ENCODE data around the gene KRT74. TPM values are rescaled to one million over a fixed set of nuclear protein-coding genes. Genes with fewer than 3 reads are reported as not detected.

The KRT74 gene
- total RNA-seq (2014; rRNA removed; shearing (Covaris generic)), result not detected in 2 replicates

DNA sequence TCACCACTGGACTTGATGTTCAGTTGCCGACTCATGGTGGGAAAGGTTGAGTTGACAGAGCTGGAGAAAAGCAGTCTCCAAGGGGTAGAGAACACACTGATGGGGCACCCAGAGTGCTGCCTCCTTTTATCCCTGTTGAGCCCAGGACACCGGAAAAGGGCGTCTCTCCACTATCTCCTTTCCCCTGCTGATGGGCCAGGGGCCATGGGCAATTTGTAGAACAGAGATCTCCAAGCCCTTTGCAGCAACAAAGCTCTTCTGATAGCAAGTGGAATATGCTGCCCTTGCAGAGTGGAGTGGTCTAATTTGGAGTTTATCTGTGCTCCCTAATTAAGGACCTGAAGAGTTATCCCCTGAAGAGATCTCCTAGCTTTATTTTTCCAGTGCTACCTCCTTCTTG is at the start of gene KRT74:
TSS of gene KRT74 (minus strand) at position 101 of the 400 bp plus-strand sequence. CDS start at position 35, 66 bp downstream.
- no peak for DNase-seq (ENCODE audit: low spot score)

DNA sequence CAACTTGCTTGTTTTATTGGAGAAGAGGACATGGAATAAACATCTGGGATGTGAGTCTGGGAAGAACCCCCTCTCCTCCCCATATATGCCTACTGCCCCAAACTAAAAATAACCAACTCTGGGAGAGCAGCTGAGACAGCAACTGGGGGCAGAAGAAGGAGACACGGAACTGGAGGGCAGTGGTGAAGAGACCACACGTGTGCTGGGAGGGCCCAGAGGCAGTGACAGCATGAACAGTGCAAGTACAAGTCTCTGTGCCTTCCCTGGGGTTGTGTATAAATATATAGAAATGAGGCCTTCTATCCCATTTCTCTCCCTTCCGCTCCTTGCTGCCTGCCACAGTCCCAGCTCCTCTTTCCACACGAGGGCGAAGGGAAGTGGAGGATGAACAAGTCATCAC is 48.7 kb upstream of the KRT74 start:
- no peak for DNase-seq (ENCODE audit: low spot score)

DNA sequence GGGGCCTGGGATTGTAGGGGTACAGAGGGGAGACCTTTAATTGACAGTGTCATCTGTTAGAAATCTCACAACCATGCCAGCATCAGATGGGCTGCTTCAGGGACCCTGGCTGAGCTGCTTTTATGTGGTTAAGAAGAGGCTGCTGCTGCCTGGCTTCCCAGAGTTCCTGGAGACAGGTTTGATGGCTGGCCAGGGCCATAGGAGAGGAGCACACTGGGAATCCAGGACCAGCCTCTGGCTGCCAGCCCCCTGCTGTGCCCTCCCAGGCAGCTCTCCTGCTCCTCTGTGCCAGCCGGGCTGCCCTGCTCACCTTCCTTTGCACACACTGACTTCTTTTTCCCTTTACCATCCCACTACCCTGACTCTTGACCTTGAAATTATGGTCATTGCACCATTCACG is 45.2 kb upstream of the KRT74 start:
- no peak for DNase-seq (ENCODE audit: low spot score)

DNA sequence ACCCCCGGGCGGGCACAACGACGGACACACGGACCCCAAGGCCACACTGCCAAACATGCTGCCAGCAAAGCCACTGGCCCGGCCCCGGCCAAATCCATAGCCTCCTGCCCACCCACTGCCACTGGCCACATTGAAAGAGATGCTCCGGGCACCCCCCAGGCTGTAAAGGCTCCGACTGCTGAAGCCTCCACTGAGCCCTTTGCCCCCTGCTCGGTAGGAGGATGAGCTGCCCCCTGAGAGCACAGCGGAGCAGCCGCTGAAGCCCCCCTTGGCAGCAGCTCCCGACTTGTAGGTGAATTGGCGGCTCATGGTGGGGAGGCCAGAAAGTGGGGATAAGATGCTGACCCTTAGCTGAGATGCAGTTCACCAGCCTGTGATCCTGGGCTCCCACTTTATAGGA is 44.6 kb upstream of the KRT74 start, which contains the start of gene KRT73:
TSS of gene KRT73 (minus strand) at position 344 of the 400 bp plus-strand sequence. CDS start at position 309, 35 bp downstream.
- DNase-seq (ENCODE audit: low spot score), result no peak

DNA sequence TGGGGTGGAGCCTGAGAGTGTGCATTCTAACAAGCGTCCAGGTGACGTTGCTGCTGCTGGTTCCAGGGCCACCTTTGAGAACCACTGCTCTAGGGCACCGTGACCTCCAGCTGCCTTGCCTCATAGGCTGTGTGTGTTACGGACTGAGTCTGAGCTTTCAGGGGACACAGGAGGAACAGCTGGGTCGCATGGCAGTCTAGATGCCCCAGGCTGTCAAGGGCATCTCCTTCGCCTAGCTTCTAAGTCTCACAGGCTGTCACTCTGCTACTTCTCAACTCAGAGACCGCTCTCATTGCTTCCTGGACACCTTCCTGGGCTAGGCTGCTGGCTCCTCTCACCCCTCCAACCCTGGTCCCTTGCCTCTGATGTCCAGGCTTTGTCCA is 43.8 kb upstream of the KRT74 start:
- DNase-seq (ENCODE audit: low spot score), result no peak

DNA sequence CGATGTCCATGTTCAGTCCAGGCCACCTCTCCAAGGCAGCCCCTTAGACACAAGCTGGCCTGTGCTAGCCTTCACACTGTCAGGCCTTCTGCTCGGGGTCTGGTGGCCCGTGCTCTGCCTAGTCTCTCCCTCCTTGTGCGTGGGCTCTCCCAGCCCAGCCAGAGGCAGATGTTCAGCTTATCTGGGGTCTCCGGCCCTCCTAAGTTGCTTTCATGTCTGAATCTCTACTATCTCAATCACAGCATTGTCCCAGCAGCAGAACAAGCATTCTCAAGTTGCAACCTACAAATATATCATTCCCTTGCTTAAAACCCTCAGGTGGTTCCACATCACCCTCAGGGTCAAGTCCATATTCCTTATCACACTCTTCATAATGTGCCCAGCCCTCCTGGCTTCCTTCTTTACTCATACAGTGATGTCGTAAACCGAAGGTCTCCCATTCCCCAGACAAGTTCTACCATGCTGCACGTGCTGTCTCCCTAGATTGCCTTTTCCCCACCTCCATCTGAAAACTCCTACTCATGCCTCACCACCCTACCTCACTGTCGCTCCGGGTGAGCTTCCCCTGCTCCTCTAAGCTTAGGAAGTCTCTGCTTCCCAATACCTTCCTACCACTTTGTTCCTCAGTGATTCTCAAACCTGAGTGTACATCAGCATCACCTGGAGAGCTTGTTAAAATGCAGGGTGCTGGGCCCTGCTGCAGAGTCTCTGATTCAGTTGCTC is 43.2 kb upstream of the KRT74 start:
- no peak for DNase-seq (ENCODE audit: low spot score)

DNA sequence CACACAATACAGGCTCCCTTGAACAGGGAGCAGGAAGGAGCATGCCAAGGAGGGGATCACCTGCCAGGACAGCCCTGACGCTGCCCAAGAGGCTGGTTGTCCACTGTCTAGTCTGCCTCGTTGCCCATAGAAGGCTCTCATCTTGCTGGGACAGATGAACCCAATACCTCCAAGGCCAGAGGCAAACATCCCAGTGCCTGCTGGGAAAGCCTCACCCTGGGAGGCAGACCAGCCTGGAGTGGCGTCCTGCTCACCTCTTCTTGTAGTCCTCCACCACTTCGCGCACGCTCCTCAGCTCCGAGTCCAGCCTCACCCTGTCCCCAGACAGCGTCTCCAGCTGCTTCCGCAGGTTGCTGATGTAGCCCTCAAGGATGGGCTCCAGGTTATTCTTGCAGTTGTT is 42.3 kb upstream of the KRT74 start:
- DNase-seq (ENCODE audit: low spot score), result no peak

DNA sequence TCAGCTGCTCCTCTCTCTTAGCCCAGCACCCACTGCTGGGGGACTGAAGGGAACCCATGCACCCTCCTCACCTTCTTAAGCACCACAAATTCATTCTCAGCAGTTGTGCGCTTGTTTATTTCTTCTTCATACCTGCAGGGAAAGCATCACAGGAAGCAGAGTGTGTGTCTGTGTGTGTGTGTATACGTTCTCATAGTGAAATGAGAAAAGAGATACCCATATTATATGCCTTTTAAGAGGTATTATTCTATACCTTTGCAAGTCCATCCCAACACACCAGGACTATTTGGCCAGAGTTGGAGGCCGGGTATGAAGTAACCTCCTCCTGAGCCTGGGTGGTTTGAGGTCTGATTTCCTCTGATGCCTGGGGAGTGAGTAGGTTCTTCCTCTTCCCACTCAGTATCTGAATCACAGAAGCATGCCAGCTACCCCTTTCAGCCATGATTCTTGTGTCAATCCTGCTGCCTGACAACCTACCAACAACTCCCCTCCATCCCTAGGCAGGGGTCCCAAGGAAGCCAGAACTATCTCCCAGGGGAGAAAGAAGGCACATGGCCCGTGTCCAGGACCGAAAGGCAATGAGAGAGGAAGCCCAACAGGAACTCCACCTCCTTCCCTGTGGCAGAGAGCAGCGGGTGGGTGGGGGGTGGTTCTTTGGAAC is 41.7 kb upstream of the KRT74 start:
- DNase-seq (ENCODE audit: low spot score), result no peak

DNA sequence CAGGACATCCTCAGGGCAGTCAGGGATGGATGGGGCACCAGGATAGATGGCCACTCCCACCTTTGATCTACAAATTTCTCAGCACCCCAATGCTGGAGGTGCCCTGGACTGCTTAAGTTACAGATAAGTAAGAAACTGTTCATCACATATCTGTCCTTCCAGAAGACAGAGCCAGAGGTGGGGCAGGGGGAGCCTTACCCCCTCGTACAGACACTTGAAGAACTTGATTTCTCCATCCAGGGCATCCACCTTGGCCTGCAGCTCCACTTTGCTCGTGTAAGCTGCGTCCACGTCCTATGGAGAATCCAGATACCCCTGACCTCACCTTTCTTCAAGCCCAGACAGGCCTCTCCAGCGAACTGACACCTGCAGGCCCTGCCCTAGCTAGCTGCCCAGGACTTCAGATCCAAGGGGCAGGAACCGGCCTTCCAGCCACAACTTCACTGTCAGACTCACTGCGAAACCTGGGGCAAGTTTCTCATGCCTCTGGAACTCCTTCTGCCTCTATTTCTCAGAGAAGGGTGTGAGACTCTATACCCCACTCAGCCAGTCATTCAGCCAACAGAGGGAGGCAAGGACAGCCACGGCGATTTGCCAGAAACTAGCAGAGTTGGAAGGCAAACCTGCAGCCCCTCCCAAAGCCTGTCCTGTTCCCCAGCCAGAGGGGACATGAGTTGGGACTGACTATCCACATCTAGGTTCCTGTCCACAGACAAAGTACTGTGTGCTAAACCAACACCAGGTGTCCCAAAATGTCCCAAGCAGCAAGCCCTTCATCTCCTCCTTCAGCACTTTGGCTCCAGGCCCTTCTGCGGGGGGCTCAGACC is 41.0 kb upstream of the KRT74 start:
- DNase-seq (ENCODE audit: low spot score), result no peak

DNA sequence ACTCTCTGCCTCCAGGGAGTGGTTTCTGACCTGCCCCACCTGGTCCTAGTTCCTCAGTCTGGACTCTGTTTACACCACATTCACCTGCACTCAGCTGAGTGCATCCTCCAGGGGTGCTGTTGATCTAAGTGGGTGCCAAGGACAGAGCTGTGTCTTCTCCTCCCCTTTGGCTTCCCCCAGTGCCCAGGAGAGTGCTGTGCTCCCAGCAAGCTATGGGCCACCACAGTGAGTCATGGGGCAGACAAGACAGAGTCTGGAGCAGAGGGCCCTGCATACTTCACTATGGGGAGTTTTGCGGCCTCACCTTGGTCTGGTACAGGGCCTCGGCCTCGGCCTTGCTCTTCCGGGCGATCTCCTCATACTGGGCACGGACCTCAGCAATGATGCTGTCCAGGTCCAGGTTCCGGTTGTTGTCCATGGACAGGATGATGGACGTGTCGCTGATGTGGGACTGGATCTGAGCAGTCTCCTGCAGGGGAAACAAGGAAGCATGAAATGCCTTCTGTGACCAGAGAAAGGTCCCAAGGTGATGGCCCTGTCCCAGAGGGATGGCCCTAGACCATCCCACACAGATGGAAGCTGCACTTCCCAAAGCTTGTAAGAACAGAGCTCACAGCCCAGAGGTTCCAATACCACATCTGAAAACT is 39.9 kb upstream of the KRT74 start:
- no peak for DNase-seq (ENCODE audit: low spot score)

DNA sequence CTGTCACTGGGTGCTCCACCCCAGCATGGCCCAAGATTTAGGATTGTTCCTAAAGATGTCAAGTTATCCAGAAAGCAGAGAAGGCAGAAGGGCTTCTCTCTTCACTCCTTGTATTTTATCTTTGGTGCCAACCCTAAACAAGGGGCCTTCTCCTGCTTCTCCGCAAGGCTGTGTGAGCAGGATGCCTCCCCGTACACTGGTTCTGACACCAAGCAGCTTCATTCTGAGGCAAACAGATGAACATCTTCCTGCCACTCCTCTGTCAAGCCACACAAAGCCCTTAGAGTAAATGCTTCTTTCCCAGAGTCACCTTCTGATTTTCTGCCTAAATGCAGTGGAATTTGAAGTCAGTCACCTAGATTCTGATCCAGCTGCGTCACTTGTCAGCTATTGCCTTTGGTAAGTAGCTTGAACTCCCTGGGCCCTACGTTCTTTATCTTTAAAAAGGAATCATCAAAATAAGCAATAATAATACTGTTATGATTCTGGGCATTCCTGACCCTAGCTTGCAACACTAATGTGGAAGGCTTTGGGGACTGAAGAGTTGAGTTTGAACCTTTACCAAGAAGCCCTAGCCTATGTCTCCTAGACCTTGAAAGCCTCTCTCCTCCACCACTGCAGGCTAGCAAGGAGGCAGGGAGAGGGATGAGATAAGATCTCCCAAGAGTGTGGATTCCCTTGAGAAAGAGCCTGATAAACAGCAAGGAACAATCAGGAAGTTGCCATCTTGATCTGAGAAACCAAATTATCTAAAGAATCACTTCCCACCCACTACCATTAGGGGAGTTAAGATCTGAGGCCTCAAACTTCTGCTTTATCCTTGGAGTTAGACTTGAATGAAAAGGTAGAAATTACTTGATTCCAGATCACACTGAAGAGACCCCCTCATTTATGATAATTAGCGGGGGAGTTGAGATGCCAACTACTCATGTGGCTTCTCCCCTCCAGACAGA is 39.1 kb upstream of the KRT74 start:
- no peak for DNase-seq (ENCODE audit: low spot score)

DNA sequence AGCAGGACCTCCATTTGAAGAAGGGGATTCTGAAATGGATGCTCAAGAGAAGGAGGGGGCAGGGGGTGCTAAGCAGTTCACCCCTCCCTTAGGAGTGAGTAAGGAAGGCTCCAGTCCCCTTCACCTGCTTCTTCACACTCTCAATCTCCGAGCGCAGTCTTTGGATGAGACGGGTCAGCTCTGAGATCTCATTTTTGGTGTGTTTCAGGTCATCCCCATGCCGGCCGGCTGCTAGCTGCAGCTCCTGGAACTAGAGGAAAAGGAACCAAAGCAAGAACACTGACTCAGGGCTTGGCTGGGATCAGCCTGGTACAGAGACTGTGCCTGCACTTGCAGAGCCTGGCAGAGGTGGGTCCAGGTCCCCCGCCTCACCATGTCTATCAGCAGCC is 37.4 kb upstream of the KRT74 start:
- DNase-seq (ENCODE audit: low spot score), result no peak

DNA sequence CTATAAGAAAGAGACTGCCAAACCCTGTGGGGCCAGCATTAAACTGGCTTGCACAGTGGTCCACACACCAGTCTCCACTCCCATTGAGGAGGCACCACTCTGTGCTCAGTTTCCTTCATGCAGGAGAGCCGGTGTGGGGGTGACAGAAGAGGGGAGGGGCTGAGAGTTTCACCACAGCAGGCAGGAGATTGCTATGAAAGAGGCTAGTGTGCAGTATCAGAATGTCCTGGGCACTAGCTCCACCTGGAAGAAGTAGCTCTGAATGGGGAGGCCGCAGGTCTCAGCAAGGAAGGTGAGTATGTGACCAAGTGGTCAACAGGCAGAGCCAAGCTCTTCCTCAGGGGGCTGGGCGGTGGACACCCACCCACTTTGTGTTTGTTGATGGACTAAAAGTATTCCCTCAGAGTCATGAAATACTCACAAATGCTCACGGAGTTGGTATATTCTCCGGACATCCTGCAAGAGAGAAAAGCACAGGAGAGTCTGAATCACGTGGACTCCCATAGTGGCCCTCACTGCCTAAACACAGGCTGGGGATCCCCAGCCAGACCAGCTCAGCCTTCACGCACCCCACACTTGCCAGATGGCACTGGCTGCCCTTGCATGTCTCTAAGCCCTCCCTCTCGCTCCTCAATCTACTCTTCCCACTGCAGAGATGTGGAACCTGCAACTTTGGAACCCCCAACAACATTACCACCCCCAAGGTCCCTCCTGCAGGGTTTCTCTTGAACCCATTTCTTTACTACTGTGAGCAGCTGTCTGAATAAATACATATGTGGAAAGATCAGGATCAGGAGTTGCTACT is 35.4 kb upstream of the KRT74 start:
- no peak for DNase-seq (ENCODE audit: low spot score)

DNA sequence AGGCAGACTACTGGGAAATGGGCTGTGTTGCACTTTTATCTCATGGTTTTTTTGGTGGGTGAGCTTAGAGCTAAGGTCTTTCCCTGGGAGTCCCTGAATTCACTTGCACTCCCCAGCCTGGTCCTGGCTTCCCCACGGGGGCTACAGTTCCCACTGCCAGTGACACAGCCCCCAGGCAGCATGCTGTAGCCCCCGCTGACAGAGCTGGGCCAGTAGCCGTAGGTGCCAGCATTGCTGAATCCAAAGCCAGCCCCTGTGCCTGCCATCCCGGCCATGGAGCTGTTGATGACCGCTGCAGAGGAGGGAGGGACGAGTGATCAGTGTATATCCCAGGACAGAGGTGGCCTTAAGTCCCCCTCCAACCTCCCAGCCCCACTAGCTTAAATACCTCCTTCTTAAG is 34.5 kb upstream of the KRT74 start:
- no peak for DNase-seq (ENCODE audit: low spot score)

DNA sequence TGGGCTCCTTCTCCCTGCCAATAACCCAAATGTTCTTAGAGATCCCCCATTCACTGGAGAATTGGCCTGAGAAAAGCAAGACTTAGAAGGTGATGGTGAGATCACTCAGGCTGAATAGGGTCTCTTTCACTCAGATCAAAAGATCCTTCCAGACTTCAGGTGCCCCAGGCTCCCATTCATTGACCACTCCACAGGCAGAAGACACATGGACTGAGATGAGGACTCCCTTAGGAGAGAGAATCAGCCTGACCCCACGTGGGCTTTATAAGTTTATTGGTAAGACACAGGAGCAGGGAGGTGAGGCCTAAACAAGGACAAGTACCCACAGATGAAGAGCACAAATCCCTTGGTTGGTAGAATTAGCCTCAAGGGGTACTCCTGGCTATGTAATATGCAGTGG is 33.7 kb upstream of the KRT74 start:
- DNase-seq (ENCODE audit: low spot score), result no peak

DNA sequence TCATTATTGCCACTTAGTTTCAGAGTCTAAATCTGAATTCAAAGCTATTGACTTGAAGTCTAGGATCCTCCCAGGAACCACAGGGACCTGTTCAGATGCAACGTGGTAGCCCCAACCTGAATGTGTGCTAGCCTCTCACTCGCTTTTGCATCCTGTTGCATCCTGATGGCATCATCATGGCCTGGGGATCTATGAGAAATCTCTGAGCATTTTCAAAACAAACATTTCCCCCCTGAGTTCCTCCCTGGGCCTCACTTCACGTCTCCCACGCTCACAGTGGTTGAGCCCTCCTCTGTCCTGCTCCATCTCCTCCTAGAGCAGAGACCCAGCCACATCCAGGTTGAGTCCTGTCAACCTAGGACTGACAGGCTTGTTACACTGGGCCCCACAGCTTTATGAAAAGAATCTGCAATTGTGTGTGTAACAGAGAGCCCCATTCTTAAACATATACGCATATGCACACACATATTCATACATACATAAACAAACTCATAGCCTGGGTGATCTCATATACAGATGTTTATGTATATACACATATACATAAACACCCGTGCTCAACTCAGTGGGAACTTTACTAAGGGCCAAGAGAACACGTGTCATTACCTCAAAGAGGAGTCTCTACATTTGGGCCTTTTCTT is 33.1 kb upstream of the KRT74 start:
- DNase-seq (ENCODE audit: low spot score), result no peak

DNA sequence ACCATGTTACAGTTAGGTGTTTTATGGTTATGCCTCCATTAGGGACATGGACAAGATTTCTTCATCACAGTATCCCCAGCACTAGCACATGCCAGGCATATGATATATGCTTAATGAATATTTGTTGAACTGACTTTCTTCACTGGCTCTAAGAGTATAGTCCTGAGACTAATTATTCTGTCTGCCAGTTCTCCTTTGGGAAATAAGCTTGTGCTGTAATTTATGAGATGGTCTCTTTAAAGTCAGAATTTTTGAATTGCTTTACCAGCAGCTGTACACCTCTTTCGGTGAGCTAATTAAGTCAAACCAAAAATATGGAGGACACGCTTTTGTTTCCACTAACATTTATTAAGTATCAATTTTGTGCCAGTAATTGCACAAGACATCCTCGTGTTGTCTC is 32.5 kb upstream of the KRT74 start:
- DNase-seq (ENCODE audit: low spot score), result no peak

DNA sequence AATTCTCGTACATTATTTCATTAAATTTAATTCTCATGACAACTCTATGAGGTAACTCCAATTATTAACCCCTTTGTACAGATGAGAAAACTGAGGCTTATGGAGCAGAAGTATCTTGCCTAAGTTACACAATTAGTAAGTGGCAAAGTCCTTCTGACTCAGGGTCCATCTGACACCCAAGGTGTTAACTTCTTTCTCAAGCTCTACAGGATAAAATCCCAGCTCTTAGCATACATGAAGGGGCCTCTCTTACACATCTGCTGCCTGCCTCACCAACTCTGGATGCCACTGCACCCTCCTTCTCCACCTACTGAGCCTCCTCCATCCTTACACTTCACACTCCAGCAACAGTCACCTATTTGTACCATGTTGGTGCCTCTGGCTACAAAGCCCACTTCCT is 31.9 kb upstream of the KRT74 start:
- DNase-seq (ENCODE audit: low spot score), result no peak

DNA sequence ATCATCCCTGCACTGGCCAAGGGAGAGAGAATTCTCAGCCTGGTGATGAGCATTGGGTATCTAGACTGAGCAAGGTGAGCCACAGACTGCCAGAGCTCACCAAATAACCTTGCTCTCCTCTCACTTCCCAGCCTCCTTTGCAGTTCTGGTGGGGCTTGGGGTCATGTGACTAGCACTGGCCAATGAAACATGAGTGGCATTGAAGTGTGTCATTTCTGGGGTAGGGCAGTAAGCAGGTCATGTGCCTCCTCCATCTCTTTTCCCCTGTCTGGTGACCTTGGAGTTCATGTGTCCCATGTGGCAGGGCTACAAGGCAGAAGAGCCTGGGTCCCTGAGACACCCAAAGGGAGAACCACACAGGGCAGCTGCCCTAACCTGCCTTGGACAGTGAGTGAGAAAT is 31.2 kb upstream of the KRT74 start:
- DNase-seq (ENCODE audit: low spot score), result no peak

Measured in HT-29 (cell line).